Fibroblast of the conjunctiva (primary cell): ENCODE measurements around the gene OSBP2.

ENCODE experiments used
- DNase-seq: peaks from one replicate; pipeline ENCODE4 v3.0.0-alpha.2; 2010; ENCODE audit warnings: low read depth

Gene OSBP2

DNA sequence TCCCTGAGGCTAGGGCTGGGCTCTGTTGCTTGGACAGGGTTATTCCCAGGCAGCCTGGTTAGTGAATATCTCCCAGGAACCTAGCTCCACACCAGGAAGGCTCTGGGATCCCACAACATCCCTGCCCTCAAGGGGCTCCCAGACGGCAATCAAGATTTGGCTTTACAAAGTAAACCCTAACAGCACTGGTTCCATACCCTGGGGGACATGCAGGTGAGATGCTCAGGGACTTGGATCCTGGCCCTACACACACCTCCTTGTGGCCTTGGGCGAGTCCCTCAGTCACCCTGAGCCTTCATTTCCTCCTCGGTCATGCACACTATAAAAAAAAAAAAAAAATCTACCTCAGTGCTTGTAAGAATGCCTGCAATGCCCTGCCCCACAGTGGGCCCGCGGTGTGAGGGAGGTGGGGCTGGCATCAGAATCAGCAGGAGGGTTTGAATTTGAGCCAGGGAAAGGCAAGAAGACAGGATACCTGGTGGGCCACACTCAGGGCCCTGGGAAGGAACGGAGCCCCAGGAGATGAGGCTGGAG is 187.6 kb downstream of the OSBP2 start:
- no peak for DNase-seq

- no peak for DNase-seq
Observed at GRCh38 chr22:30882974-30883533, 188.4 kb downstream of the OSBP2 start.

- DNase-seq = no peak
Observed at GRCh38 chr22:30883586-30884145, 189.0 kb downstream of the OSBP2 start.

DNA sequence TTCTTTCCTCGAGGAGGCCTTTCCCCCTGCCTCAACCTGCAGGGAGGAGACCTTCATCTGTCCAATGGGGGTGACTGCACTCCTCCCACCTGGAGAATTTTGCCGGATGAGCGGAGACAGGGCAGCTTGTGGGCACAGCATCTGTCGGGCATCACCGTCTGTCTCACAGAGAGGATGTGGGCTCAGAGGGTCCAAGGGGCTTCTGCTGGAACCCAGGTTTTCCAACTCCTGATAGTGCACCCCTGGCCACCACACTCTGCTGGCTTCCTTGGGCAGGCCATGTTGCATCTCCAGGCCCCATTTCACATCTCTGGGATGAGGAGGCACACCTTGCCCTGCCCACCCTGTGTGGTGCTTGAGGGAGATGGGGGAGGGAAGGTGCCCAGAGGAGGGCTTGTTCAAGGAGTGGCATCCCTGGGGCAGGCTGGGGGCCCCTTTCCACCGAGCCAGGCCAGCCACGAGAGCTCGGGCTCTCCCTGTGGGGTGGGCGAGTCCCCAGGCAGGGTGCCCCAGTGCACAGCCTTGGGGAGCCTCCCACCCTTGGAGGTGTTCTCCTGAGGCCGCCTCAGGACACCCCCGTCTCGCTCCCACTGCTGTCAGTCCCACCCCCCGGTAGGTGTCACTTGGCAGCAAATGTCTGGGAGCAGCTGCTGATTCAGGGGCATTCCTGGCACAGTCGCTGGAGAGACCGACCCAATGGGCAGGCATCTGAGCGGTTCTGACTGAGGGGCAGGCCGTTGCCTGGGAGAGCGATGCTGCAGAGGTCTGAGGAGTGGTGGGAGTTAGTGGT is 189.7 kb downstream of the OSBP2 start:
- no peak for DNase-seq

- DNase-seq = no peak
Observed at GRCh38 chr22:30885001-30885366, 190.3 kb downstream of the OSBP2 start.

DNA sequence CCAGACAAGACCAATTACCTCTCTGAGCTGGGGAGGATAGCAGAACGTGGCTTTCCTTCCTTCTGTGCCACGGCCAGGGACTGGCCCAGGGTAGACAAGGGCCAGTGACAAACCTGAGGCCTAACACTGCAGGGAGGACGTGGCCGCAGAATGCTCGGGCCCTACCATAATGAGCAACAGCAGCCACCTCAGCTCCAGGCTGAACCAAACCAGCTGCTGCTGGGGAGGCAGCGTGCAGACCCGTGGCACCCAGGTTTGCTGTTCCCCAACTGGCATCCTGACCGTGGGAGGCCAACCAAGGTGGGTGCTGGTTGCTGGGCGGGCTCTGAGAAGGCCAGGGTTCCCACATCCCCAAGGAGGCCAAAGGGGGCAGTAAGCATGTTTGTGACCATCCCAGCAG is 190.9 kb downstream of the OSBP2 start:
- DNase-seq = no peak

- no peak for DNase-seq
Observed at GRCh38 chr22:30887453-30887852, 192.8 kb downstream of the OSBP2 start.

GRCh38 chr22:30887861-30888260 is 193.2 kb downstream of the OSBP2 start:
- no peak for DNase-seq

GRCh38 chr22:30889268-30889995 is 194.8 kb downstream of the OSBP2 start:
- no peak for DNase-seq

GRCh38 chr22:30889996-30890480 is 195.4 kb downstream of the OSBP2 start:
- DNase-seq = no peak

- no peak for DNase-seq
Observed at GRCh38 chr22:30890686-30891442, 196.2 kb downstream of the OSBP2 start.

DNA sequence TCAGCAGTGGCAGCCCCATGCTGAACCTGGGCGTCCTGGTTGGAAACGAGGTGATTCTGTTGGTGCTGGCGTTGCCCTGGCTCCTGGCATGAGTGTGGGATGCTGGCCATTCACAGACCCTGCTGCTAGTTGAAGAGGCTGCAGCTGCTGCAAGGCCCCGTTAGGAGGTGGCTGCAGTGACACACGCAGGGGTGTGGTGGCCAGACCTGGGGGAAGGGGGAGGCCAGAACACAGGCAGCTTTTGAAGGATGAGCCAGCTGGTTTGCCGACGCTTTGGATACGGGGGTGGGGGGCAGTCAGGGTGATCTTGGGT is 196.7 kb downstream of the OSBP2 start:
- no peak for DNase-seq

GRCh38 chr22:30891781-30892180 is 197.1 kb downstream of the OSBP2 start:
- DNase-seq = no peak

GRCh38 chr22:30892286-30892685 is 197.6 kb downstream of the OSBP2 start:
- no peak for DNase-seq

DNA sequence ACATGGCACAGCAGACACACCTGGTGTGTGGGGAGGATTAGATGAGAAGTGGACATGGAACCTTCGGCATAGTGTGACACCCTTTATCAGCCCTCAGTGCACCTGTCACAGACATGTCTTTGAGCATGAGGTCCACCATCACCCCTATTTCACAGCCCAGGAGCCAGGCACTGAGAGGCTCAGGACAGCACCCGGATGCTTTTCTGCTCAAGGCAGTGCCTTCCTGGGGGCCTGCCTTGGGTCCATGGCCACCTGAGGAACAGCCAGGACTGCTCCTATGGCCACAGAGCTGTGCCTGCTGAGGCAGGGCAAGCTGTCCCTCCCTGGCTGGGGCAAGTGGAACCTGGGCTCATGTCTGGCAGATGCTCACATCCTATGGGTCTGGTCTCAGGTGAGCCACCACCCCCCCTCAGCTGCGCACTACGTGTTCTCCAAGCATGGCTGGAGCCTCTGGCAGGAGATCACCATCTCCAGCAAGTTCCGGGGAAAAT is 198.1 kb downstream of the OSBP2 start:
- DNase-seq = no peak

GRCh38 chr22:30893434-30894370 is 199.0 kb downstream of the OSBP2 start:
- DNase-seq = no peak

DNA sequence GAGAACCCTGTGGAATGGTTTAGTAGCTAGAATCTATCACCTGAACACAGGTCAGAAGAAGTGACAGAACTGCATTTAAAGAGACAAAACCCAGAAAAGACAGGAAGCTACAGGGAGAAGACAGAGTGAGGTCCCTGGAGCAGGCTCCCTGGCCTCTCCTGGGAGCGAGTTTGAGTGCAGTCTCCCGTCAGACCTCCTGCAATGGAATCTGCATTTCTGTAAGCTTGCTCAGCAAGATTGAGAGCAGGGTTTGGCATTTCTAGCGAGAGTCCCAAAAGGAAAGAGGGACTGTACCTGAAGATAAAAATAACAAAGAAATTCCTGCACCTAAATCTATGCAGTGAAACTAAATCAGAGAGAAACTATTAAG is 199.7 kb downstream of the OSBP2 start:
- DNase-seq = no peak

DNA sequence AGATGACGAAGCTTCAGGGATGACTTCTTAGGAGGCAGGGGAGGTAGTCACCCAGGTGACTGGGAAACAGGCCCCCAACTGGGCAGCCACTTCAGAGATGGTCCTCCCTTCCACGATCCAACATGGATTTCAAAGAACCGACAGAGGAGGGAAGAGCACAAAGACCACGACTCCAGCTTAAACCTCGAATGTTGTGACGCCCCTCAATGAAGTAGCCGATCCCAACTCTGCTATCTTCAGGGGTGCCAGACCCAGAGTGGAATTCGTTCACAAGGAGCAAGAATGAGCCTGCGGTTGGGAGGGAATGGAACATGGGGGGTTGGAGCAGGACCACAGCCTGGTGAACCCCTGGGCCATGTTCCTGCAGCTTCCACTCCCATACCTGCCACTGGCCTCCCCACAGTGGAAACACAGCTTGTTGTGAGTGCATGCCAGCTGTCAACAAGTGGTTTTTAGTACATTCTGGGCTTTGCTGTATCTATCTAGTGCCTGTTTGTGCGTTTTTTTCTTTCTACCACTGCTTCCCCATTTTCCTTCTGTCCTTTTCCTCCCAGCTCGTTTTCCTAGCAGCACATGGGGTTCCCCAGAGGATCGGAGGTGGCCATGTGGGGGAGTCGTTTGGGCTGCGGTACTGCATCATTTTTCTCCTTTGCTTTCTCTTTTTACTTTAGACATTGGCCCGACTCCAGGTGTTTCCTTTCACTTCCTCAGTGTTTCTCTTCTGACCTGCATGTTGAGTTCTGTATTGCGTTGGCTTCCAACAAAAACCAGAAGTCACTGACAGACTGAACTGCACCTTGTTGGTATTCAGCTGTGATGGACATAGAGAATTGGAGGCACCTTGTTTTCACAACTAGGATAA is 208.1 kb downstream of the OSBP2 start:
- DNase-seq = no peak

GRCh38 chr22:30903876-30904460 is 209.3 kb downstream of the OSBP2 start:
- DNase-seq = no peak
